OCI-M2 (cell line): ENCODE data around the gene TSHZ1.

Experiments
- DNase-seq: peaks from one replicate; lab custom pipeline; 2025; ENCODE audit not compliant: unreplicated experiment; lab: John Stamatoyannopoulos, UW

Gene TSHZ1

GRCh38 chr18:75337348-75337747, 126.8 kb downstream of the TSHZ1 start:
- no peak for DNase-seq

GRCh38 chr18:75338631-75339030, 128.0 kb downstream of the TSHZ1 start:
- DNase-seq, result no peak
